Stomach smooth muscle (tissue), 2 donors: Measurements from ENCODE around the gene CBFA2T2.
A peak's percentile ranks its signal among the peaks of the same experiment; 100 is the strongest.
"Not testable (repeated sequence)": the region's sequence is repeated elsewhere in the genome, so short reads cannot be mapped to it uniquely, and the experiment has no call there.

Experiments
- H3K27ac ChIP-seq: one replicate; pipeline ENCODE4 v1.7.0; 2013; ENCODE audit warnings: mild to moderate bottlenecking, low read length, inconsistent platforms
- H3K27me3 ChIP-seq, 2 donors: one replicate each; pipeline ENCODE4 v1.7.0; 2013; ENCODE audit warnings: low read length in 2 of 2; ENCODE audit not compliant: insufficient read depth in 2 of 2, control insufficient read depth in 1 of 2
- H3K36me3 ChIP-seq, 2 donors: one replicate each; pipeline ENCODE4 v1.7.0; 2013; ENCODE audit warnings: low read length in 2 of 2; ENCODE audit not compliant: control insufficient read depth in 2 of 2, insufficient read depth in 2 of 2
- H3K4me1 ChIP-seq: one replicate; pipeline ENCODE4 v1.7.0; 2013; ENCODE audit warnings: low read length; ENCODE audit not compliant: control insufficient read depth, insufficient read depth
- H3K4me3 ChIP-seq, 2 donors: one replicate each; pipeline ENCODE4 v1.7.0; 2013; ENCODE audit warnings: low read length in 2 of 2
- H3K9ac ChIP-seq, 2 donors: one replicate each; pipeline ENCODE4 v1.7.0; 2013; ENCODE audit warnings: low read length in 2 of 2, mild to moderate bottlenecking in 1 of 2
- H3K9me3 ChIP-seq, 2 donors: one replicate each; pipeline ENCODE4 v1.7.0; 2013; ENCODE audit warnings: low read length in 2 of 2; ENCODE audit not compliant: control insufficient read depth in 2 of 2
- donor health status: healthy.
- donor health status: Pancreatic carcinoma.

The CBFA2T2 gene

GRCh38 chr20:33472868-33473435, 16.9 kb upstream of the CBFA2T2 start:
- no peaks in the 10 kb centered on the region for H3K9me3 ChIP-seq
- no peaks in the 10 kb centered on the region for H3K36me3 ChIP-seq
- H3K27ac ChIP-seq: no peak overlapping the region
- H3K27me3 ChIP-seq: no peaks in the 10 kb centered on the region
- H3K4me3 ChIP-seq: no peak overlapping the region
- H3K9ac ChIP-seq: no peak overlapping the region
- H3K4me1 ChIP-seq: no peaks in the 10 kb centered on the region

- Histone ChIP-seq H3K36me3 (no peaks in the 10 kb centered on the region), H3K9me3 (no peaks in the 10 kb centered on the region), H3K27ac (no peak overlapping the region), H3K4me3 (no peak overlapping the region), H3K27me3 (no peaks in the 10 kb centered on the region), H3K4me1 (no peaks in the 10 kb centered on the region), H3K9ac (no peak overlapping the region)
These were observed 15.6 kb upstream of the CBFA2T2 start for GRCh38 chr20:33474097-33474873.

- Histone ChIP-seq H3K4me1 (no peaks in the 10 kb centered on the region), H3K27me3 (no peaks in the 10 kb centered on the region), H3K9me3 (no peaks in the 10 kb centered on the region), H3K9ac (no peak overlapping the region), H3K4me3 (no peak overlapping the region), H3K27ac (no peak overlapping the region), H3K36me3 (no peaks in the 10 kb centered on the region)
These were observed 14.9 kb upstream of the CBFA2T2 start for GRCh38 chr20:33474963-33475362.

GRCh38 chr20:33475381-33476152, 14.3 kb upstream of the CBFA2T2 start:
- H3K9me3 ChIP-seq: no peaks in the 10 kb centered on the region
- H3K4me1 ChIP-seq: no peaks in the 10 kb centered on the region
- H3K4me3 ChIP-seq: no peak overlapping the region
- H3K36me3 ChIP-seq: no peaks in the 10 kb centered on the region
- no peak overlapping the region for H3K27ac ChIP-seq
- no peak overlapping the region for H3K9ac ChIP-seq
- no peaks in the 10 kb centered on the region for H3K27me3 ChIP-seq

GRCh38 chr20:33477386-33478234, 12.3 kb upstream of the CBFA2T2 start:
- Histone ChIP-seq H3K9ac (no peak overlapping the region), H3K4me1 (no peaks in the 10 kb centered on the region), H3K4me3 (no peak overlapping the region), H3K27ac (no peak overlapping the region), H3K27me3 (no peaks in the 10 kb centered on the region), H3K9me3 (no peaks in the 10 kb centered on the region), H3K36me3 (no peaks in the 10 kb centered on the region)

GRCh38 chr20:33480048-33480447, 9.8 kb upstream of the CBFA2T2 start:
- Histone ChIP-seq H3K27me3 (no peaks in the 10 kb centered on the region), H3K36me3 (no peaks in the 10 kb centered on the region), H3K4me3 (no peak overlapping the region), H3K9ac (no peak overlapping the region), H3K27ac (no peak overlapping the region), H3K4me1 (no peaks in the 10 kb centered on the region), H3K9me3 (no peaks in the 10 kb centered on the region)

- Histone ChIP-seq H3K9ac (no peak overlapping the region), H3K4me3 (no peak overlapping the region), H3K27me3 (no peaks in the 10 kb centered on the region), H3K9me3 (no peaks in the 10 kb centered on the region), H3K27ac (no peak overlapping the region), H3K36me3 (no peaks in the 10 kb centered on the region), H3K4me1 (no peaks in the 10 kb centered on the region)
These were observed 8.4 kb upstream of the CBFA2T2 start for GRCh38 chr20:33481431-33481941.

- Histone ChIP-seq H3K4me3 (peak overlapping the region in 1 of 2 donors; percentile 8), H3K27ac (no peak overlapping the region), H3K9ac (no peak overlapping the region), H3K4me1 (no peaks in the 10 kb centered on the region), H3K36me3 (no peaks in the 10 kb centered on the region), H3K27me3 (no peaks in the 10 kb centered on the region), H3K9me3 (no peaks in the 10 kb centered on the region)
These were observed 7.3 kb upstream of the CBFA2T2 start for GRCh38 chr20:33482581-33482980.

- H3K27me3 ChIP-seq, H3K9ac ChIP-seq, H3K36me3 ChIP-seq, H3K27ac ChIP-seq, H3K4me3 ChIP-seq, H3K9me3 ChIP-seq, H3K4me1 ChIP-seq: not testable (repeated sequence)
These were observed 6.7 kb upstream of the CBFA2T2 start for GRCh38 chr20:33483186-33483585.

- H3K27me3 ChIP-seq: no peaks in the 10 kb centered on the region
- H3K27ac ChIP-seq: no peak overlapping the region
- no peaks in the 10 kb centered on the region for H3K9me3 ChIP-seq
- no peaks in the 10 kb centered on the region for H3K36me3 ChIP-seq
- H3K4me1 ChIP-seq: peaks cover 11% of the 10 kb centered on the region
- no peak overlapping the region for H3K4me3 ChIP-seq
- no peak overlapping the region for H3K9ac ChIP-seq
These were observed 1.7 kb upstream of the CBFA2T2 start for GRCh38 chr20:33488201-33488600.
